GM21367 (cell line): ENCODE results near the gene PSAPL1.

ENCODE experiments used
- ATAC-seq: cut with Tn5 transposase; IDR thresholded peaks from one replicate; pipeline ENCODE4 v1.9.1; 2021; ENCODE audit not compliant: unreplicated experiment

Gene PSAPL1

DNA sequence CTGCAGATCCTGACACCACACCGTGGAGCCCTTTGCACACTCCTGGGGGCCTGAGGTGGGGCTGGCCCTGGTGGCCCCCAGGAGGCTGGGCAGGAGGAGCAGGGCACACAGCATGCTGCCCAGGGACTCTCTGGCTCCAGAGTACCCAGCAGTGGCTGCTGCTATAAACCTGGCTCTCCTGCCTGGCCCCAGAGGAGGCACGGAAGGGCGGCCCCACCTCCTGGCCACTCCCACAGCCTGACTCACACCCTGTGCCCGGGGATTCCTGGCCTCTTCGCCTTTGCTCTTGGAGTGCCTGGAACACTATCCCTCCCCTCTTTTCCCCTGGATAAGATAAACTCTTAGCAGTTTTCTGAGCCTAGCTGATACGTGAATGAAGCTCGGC is at the start of gene PSAPL1:
PSAPL1 (minus strand) TSS at position 165 of the 385 bp plus-strand sequence; CDS start at position 114, 51 bp downstream.
- ATAC-seq = no peak

- ATAC-seq = no peak
These were observed 46.5 kb upstream of the PSAPL1 start for GRCh38 chr4:7481227-7481626.

DNA sequence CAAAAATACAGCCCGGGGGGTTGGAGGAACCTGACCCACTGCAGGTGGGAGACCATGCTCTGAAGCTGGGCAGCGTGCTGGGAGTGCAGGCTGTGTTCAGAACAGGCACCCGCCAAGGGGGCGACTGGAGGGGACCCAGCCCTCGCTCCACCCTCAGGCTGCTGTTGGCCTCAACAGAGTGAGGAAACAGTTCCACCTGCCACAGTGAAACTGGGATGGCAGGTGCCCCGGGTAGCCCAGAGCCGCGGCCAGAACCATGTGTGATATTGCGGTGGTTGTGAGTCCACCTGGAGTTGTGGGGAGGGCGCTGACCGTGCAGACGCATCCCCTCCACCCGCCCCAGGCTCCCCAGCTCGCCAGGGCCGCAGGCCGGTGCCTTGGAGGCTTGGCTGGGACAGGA is 45.7 kb upstream of the PSAPL1 start:
- no peak for ATAC-seq

DNA sequence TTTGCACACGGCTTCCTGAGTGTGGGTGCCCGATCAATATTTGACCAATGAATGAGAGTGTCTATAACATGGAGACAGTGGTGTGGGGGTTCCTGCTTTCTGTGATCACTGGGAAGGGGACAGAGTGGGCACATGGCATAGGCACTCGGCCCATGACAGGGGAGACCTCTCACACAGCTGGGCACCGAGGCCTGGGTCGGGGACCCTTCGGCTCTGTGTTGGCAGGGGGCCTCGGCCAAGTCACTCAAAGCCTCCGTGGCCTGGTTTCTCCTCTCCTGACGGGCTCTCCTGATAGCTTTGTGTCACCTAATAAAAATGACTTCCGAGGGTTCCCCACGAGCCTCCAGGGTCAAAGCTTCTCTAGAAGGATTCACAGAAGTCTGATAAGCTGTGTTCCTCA is 43.9 kb upstream of the PSAPL1 start:
- ATAC-seq = no peak

DNA sequence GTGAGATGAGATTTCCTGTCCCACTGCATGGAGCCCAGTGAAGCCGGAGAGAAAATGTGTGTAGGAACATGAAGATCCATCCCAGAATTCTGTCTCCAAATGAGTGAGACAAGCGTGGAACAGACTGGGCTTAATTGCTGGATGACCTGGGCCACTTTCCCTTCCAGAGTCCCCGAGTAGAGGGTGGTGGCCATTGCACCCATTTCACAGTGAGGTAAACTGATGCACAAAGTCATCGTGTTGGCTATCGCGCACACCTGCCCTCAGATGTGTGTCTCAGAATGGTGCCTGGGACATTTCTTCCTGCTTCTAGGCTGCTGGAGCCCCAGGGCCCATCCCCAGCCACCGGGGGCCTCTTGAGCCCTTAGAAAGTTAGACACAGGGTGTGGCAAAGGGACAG is 43.0 kb upstream of the PSAPL1 start:
- ATAC-seq = no peak

- ATAC-seq = no peak
These were observed 42.1 kb upstream of the PSAPL1 start for GRCh38 chr4:7476820-7477219.

DNA sequence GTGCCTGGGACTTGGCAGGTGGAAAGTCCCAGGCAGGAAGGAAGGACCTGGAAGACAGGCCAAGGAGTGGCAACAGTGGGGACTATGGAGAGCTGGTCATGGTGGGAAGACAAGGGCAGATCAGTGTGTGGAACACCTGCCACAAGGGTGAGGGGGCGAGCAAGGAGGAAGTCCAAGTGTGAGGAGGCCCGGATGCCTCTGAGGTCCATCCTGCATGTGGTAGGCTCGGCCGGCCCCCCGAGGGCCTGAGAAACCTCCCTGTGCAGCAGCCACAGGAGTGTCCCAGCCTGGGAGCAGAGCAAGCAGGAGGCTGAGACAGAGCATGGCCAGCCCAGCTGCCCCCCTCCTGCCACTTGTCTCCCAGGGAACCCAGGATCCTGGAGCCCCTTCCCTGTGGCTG is 40.5 kb upstream of the PSAPL1 start:
- ATAC-seq = no peak

DNA sequence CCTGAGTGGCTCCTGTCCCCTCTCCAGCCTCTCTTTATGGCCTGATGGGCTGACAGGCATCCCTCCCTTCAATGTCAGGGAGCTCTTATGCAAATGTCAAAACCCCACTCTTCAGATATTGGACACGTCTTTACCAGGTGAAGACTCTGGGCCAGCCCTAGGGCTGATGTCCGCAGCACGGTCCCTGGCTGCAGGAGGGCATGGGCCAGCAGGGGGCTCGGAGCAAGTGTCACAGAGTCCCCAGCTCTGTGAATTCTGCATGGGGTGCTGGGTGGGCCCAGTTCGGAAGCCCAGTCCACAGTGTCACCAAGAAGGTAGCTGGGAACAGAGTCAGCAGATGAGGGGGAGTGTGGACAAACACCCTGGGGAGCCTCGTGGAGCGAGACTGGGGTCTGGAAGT is 39.6 kb upstream of the PSAPL1 start:
- no peak for ATAC-seq

DNA sequence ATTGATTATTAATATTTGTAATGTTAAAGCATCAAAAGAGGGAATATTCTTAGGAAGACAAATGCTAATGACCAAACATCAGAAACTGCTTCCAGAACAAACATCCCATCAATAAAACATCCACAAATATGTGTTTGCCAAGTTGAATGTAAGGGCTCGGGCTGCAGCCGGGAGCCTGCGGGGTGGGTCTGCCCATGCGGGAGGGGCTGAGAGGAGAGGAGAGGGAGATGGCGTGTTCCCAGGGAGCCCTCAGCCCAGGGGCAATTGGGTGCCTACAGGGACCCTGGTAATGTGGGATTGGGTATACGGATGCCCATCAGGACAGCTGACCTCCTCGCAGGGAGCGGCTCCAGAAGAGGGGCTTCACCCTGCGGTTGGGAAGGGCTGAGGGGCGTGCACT is 38.4 kb upstream of the PSAPL1 start:
- ATAC-seq = no peak

DNA sequence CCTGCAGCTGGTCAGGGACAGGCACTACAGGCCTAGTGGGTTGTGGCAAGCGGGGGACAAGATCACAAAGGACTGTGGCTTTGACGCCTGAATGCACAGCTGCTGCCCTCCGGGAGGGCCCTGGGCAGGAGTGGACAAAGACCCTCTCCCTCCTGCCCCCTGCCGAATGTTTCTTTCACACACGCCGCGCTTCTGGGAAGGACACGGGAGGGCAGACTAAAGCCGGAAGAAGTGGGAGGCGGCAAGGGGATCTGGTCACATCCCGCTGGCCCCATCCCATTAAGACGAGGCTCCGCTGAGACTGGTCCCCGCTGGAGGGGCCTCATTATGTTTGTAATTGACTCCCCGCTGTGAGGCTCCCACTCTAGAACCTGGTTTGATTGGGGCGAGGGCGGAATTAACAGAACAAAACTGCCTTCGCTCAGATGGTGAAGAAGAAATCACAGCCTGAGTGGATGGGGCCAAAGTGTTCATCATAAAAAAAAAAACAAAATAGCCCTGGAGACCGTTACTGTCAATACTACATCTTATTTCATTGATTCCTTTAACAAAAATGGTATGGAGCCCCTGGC is 37.8 kb upstream of the PSAPL1 start:
- no peak for ATAC-seq

DNA sequence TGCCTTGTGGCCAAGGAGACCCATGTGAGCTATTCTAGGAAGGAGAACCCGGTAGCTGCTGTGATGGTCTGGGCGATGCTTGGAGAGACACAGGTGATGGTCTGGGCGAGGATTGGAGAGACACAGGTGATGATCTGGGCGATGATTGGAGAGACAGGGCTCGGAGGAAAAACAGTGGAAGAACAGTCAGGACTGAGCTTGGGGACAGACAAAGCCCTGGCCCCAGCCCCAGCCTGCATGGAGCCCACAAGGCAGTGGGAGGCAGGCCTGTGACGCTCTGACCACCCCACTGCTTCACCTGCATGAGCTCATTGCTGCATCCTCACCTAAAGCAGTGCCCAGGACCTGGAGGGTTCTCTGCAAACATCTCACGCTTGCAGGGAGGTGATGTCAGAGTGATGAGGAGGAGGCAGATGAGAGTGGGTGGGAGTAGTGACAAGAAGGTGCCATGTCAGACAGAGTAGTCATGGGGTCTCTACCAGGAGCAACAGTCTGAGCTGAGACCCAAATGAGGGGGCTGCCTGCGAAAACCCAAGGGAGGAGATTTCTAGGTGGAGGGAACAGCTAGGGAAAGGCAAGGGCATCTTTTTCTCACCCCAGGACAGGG is 35.9 kb upstream of the PSAPL1 start:
- ATAC-seq = no peak

- no peak for ATAC-seq
These were observed 35.4 kb upstream of the PSAPL1 start for GRCh38 chr4:7470111-7470510.

DNA sequence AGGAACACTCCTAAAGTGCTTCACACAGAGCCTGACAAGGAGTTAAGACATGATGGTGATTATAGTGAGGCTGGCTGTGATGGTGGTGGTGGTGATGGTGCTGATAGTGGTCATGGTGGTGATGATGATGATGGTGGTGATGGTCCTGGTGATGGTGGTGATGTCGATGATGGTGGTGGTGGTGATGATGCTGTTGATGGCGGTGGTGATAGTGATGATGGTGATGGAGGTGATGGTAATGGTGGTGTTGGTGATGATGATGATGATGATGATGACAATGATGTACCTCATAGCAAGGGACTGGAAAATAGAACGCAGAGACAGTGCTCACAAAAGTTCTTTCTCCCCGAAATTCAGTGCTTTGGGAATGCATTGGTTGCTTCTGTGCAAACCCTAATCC is 34.3 kb upstream of the PSAPL1 start:
- ATAC-seq = no peak

DNA sequence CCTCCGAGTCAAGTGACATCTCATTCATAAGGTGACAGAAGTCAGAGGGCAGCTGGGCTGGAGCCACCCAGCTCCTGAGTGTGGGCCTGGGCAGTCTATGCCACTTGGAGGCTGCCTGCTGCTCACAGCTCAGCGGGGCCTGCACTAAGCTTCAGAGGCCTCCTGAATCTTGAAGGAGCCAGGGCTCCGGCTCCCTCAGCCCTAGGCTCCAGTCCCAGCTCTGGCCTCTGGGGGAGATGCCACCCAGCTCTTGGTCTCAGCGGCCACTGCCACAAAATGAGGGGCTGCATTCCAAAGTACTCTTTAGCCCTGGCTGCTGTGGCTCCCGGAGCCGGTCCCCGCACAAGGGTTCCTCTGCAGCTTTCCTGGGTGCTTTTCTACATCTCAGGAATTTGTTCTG is 32.7 kb upstream of the PSAPL1 start:
- ATAC-seq = no peak

DNA sequence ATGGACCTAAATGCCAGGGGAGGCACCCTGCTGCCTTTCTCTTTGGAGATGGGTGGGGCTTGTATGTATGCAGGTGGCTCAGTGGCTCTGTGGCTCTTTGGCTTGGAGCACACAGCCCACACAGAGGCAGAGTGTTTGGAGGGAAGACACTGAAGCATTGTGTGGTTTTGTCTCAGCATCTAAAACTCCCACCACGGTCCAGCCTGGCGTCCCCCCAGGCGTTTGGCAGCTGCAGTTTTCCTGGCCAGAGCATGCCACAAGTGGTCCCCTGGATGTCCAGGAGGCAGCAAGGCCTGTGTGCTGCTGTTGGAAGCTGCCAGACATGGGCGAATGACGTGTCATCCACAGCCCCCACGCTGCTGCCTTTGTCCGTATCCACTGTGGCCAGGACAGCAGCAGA is 32.2 kb upstream of the PSAPL1 start:
- no peak for ATAC-seq

DNA sequence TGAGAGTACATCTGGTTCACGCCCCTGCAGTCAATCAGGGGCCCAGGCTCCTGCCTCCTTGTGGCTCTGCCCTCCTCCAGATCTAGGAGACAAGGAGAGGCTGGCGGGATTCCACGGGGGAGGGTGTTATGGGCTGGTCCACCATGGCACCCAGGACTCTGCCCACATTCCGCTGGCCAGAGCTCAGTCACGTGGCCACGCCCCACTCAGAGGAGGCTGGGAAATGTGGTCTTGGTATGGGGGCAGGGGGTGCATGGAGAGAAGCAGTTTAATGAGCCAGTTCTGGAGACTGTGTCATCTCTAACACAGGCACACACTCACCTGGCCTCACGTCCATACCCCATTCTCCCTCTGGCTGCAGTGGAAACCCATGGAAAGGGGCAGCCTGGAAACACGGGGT is 31.5 kb upstream of the PSAPL1 start:
- ATAC-seq = no peak

- ATAC-seq = no peak
These were observed 30.3 kb upstream of the PSAPL1 start for GRCh38 chr4:7465017-7465416.

- ATAC-seq = no peak
These were observed 29.5 kb upstream of the PSAPL1 start for GRCh38 chr4:7464259-7464655.

DNA sequence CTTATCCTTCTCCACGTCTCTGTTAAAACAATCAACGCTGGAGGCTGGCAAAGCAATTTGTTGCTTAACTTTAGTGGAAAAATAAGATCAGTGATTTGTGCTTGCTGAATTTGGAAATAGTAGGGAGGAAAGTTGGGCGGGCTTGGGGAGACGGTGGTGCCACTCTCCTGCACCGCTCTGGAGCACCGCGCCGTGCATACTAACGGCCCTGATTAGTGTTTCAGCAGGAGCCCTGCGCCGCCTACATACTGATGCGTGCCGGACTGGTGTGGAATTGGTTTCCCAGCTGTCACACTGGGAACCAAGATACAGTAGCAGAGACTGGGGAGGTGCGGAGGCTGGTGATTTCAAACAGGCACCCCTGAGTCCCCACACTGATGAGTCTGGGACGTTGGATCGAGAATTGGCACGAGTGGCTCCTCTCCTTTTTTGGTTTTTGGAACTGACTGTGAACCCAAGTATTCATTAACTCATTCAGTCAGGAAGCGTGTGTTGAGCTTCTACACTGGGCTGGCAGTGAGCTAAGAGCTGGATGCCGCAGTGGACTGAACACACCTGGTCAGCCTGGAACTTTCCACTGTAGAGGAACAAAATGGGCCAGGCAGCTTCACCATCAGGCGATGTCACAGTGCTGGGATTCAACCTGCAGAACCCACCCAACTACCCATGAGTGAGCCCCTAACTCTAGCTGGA is 29.0 kb upstream of the PSAPL1 start:
- no peak for ATAC-seq

GRCh38 chr4:7462509-7462971 is 27.8 kb upstream of the PSAPL1 start:
- ATAC-seq = no peak

DNA sequence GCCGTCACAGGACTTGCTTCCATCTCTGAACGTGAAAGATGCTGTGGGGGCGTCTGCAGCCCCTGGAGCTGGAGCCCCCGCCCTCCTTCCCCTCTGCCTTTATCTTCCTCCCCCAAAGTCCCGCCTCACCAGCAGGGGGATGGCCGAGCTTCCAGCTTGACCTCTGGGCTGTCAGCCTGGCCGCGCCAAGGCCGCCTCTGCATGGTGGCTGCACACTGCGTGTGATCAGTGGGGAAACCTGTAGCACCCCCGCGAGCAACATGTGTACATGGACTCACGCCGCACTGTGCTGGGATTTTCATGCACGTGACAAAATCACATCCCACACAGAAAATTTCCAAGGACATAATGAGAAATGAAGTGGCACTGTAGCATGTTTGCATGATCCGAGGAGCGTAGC is 26.5 kb upstream of the PSAPL1 start:
- no peak for ATAC-seq

- ATAC-seq = no peak
These were observed 25.8 kb upstream of the PSAPL1 start for GRCh38 chr4:7460566-7460965.

DNA sequence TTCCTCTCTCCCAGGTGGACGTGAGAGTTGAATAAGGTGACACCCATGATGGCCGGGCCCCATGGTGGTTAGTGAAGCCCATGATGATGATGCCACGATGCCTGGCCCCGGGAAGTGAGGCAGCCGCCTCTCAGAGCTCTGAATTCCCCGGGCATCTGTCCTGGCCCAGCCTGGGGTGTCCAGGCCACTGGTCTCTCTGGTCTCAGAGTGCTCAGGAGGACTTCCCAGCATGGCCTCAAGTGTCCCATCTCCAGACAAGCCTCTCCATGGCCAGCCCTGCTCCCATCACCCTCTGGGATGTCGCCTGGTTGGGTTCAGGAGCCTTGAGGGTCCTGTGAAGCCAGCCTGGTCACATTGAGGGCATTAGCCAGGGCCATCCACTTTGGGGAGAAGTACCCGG is 24.7 kb upstream of the PSAPL1 start:
- no peak for ATAC-seq
